ENCODE results near the gene CD300H.

- TF ChIP-seq POLR2A (IDR thresholded peaks at IDR 0.05; ENCODE audit: low read depth, low read length) (no peak), POLR2AphosphoS5 (IDR thresholded peaks at IDR 0.05; ENCODE audit: low read depth, low read length) (no peak)
These were observed 2.0 kb upstream of the CD300H start for GRCh38 chr17:74569020-74570003.

Data from GM12892 (cell line).